SK-N-SH (cell line): Measurements from ENCODE around the gene AKTIP.

Experiments used
- EP300 ChIP-seq, 2 experiments: IDR thresholded peaks; 2 replicates each; pipeline versions ENCODE4 v1.4.0 to v1.6.1; 2012; ENCODE audit warnings: borderline replicate concordance in 1 of 2, low read depth in 1 of 2, low read length in 1 of 2
- JUND ChIP-seq: IDR thresholded peaks from 2 replicates; pipeline ENCODE4 v1.4.0; 2012
- MXI1 ChIP-seq: IDR thresholded peaks from 2 replicates; pipeline ENCODE4 v1.6.1; 2012; ENCODE audit warnings: mild to moderate bottlenecking, low read depth, low read length, improper control_type of control experiment
- NRF1 ChIP-seq: IDR thresholded peaks from 2 replicates; pipeline ENCODE4 v1.6.1; 2012; ENCODE audit warnings: low read depth, mild to moderate bottlenecking, low read length
- TAF1 ChIP-seq: IDR thresholded peaks from 2 replicates; pipeline ENCODE4 v1.6.1; 2012; ENCODE audit warnings: low read depth, mild to moderate bottlenecking, low read length, moderate library complexity, borderline replicate concordance
- YY1 ChIP-seq: IDR thresholded peaks from 2 replicates; pipeline ENCODE4 v1.4.0; 2012; ENCODE audit warnings: low read depth, mild to moderate bottlenecking
- TF ChIP-seq, protein P1 (sequence below): fragments of 200-600 bp; sonication (generic); IDR thresholded peaks from 2 replicates; pipeline ENCODE4 v1.6.1; 2017; ENCODE audit warnings: antibody characterized with exemption, mild to moderate bottlenecking, moderate library complexity
- TF ChIP-seq, protein P2 (sequence below): IDR thresholded peaks from 2 replicates; pipeline ENCODE4 v1.4.0; 2012; ENCODE audit warnings: low read depth, borderline replicate concordance
- TF ChIP-seq, protein P3 (sequence below): IDR thresholded peaks from 2 replicates; pipeline ENCODE4 v1.4.0; 2012; ENCODE audit warnings: low read depth

DNA sequence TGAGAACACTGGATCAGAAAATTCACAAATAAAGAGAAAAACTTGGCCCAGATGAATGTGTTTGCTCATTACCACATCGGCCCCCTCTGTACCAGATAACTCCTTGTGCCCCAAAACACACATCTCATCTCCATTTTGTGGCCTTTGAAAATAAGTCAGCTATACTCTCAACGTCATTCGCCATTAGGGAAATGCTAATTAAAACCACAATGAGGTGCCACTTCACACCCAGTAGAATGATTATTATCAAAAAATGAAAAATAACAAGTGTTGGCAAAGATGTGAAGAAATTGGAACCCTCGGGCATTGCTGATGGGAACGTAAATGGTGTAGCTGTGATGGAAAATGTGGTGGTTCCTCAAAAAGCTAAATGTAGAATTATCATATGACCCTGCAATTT is 34.6 kb upstream of the AKTIP start:
- TF ChIP-seq, protein P1, sequence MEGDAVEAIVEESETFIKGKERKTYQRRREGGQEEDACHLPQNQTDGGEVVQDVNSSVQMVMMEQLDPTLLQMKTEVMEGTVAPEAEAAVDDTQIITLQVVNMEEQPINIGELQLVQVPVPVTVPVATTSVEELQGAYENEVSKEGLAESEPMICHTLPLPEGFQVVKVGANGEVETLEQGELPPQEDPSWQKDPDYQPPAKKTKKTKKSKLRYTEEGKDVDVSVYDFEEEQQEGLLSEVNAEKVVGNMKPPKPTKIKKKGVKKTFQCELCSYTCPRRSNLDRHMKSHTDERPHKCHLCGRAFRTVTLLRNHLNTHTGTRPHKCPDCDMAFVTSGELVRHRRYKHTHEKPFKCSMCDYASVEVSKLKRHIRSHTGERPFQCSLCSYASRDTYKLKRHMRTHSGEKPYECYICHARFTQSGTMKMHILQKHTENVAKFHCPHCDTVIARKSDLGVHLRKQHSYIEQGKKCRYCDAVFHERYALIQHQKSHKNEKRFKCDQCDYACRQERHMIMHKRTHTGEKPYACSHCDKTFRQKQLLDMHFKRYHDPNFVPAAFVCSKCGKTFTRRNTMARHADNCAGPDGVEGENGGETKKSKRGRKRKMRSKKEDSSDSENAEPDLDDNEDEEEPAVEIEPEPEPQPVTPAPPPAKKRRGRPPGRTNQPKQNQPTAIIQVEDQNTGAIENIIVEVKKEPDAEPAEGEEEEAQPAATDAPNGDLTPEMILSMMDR, result no peak
- TF ChIP-seq NRF1 (no peak), YY1 (no peak), JUND (no peak), TAF1 (no peak), MXI1 (no peak), EP300 (IDR thresholded peaks at IDR 0.05; ENCODE audit: borderline replicate concordance in 1 of 2, low read depth in 1 of 2, low read length in 1 of 2) (no peak)
- TF ChIP-seq, protein P2, sequence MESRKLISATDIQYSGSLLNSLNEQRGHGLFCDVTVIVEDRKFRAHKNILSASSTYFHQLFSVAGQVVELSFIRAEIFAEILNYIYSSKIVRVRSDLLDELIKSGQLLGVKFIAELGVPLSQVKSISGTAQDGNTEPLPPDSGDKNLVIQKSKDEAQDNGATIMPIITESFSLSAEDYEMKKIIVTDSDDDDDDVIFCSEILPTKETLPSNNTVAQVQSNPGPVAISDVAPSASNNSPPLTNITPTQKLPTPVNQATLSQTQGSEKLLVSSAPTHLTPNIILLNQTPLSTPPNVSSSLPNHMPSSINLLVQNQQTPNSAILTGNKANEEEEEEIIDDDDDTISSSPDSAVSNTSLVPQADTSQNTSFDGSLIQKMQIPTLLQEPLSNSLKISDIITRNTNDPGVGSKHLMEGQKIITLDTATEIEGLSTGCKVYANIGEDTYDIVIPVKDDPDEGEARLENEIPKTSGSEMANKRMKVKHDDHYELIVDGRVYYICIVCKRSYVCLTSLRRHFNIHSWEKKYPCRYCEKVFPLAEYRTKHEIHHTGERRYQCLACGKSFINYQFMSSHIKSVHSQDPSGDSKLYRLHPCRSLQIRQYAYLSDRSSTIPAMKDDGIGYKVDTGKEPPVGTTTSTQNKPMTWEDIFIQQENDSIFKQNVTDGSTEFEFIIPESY, result no peak
- TF ChIP-seq, protein P3, sequence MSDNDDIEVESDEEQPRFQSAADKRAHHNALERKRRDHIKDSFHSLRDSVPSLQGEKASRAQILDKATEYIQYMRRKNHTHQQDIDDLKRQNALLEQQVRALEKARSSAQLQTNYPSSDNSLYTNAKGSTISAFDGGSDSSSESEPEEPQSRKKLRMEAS, result no peak
